Keratinocyte (primary cell): ENCODE data around the gene DNAH3. TPM values are rescaled to one million over a fixed set of nuclear protein-coding genes. Genes with fewer than 3 reads are reported as not detected.

Source experiments
- DNase-seq: peaks from one replicate; pipeline ENCODE4 v3.0.0-alpha.2; 2011; ENCODE audit warnings: low read depth, missing footprints, low spot score
- FAIRE-seq: peaks from 2 replicates; lab custom pipeline; 2011; peaks lifted over from hg19 to GRCh38; lab: Jason Lieb, UNC
- H2AFZ ChIP-seq: 2 replicates; pipeline ENCODE4 v1.6.0; 2012; ENCODE audit warnings: low read length, control low read depth, inconsistent platforms; ENCODE audit not compliant: control insufficient read depth
- H3K27ac ChIP-seq: 2 replicates; pipeline ENCODE4 v1.5.1; 2011; ENCODE audit warnings: low read length; ENCODE audit not compliant: control insufficient read depth, insufficient read depth
- H3K27me3 ChIP-seq: 3 replicates; pipeline ENCODE4 v1.6.0; 2011; ENCODE audit warnings: low read length; ENCODE audit not compliant: control insufficient read depth, insufficient read depth; ENCODE audit errors: extremely low read depth
- H3K36me3 ChIP-seq, 2 experiments: 2 replicates in 1 of 2; 3 replicates in 1 of 2; pipeline ENCODE4 v1.5.1; 2011; ENCODE audit warnings: low read length in 2 of 2, mild to moderate bottlenecking in 1 of 2; ENCODE audit not compliant: control insufficient read depth in 2 of 2, insufficient read depth in 2 of 2; ENCODE audit errors: extremely low read depth in 1 of 2
- H3K4me1 ChIP-seq: 3 replicates; pipeline ENCODE4 v1.5.1; 2011; ENCODE audit warnings: low read length; ENCODE audit not compliant: control insufficient read depth, insufficient read depth; ENCODE audit errors: extremely low read depth
- H3K4me2 ChIP-seq: 3 replicates; pipeline ENCODE4 v1.6.0; 2011; ENCODE audit warnings: low read depth, low read length; ENCODE audit not compliant: control insufficient read depth, insufficient read depth; ENCODE audit errors: extremely low read depth
- H3K4me3 ChIP-seq, 3 experiments: fragments of 200-600 bp in 1 of 3; sonication (generic) in 1 of 3; 2 replicates in 2 of 3; 3 replicates in 1 of 3; pipeline ENCODE4 v1.5.1; 2011 to 2016; ENCODE audit warnings: low read length in 3 of 3, mild to moderate bottlenecking in 3 of 3, control low read depth in 2 of 3, inconsistent platforms in 1 of 3, low read depth in 1 of 3, mixed read lengths in 1 of 3, mixed run types in 1 of 3, moderate library complexity in 1 of 3; ENCODE audit not compliant: control insufficient read depth in 2 of 3, insufficient read depth in 2 of 3; ENCODE audit errors: extremely low read depth in 1 of 3
- H3K79me2 ChIP-seq: 2 replicates; pipeline ENCODE4 v1.6.0; 2012; ENCODE audit warnings: low read length; ENCODE audit not compliant: control insufficient read depth, insufficient read depth
- H3K9ac ChIP-seq: 3 replicates; pipeline ENCODE4 v1.6.0; 2011; ENCODE audit warnings: low read length; ENCODE audit not compliant: control insufficient read depth, insufficient read depth; ENCODE audit errors: extremely low read depth
- H3K9me1 ChIP-seq: 3 replicates; pipeline ENCODE4 v1.6.0; 2011; ENCODE audit warnings: low read length; ENCODE audit not compliant: control insufficient read depth, insufficient read depth; ENCODE audit errors: extremely low read depth
- H3K9me3 ChIP-seq: 2 replicates; pipeline ENCODE4 v1.5.1; 2012; ENCODE audit warnings: low read depth, low read length; ENCODE audit not compliant: control insufficient read depth
- H4K20me1 ChIP-seq: 3 replicates; pipeline ENCODE4 v1.6.0; 2011; ENCODE audit warnings: low read length; ENCODE audit not compliant: control insufficient read depth, insufficient read depth; ENCODE audit errors: extremely low read depth
- CTCF ChIP-seq, 3 experiments: IDR thresholded peaks in 1 of 3; conservative IDR thresholded peaks in 1 of 3; optimal IDR thresholded peaks in 1 of 3; 2 replicates in 2 of 3; 3 replicates in 1 of 3; pipeline versions ENCODE3 to v1.5.1; 2011; ENCODE audit warnings: low read length in 3 of 3, mild to moderate bottlenecking in 3 of 3, moderate library complexity in 2 of 3, control low read depth in 1 of 3, inconsistent platforms in 1 of 3; ENCODE audit not compliant: insufficient read depth in 2 of 3; ENCODE audit errors: extremely low read depth in 1 of 3
- EZH2 ChIP-seq: IDR thresholded peaks from one replicate; pipeline ENCODE4 v1.6.1; 2012; ENCODE audit warnings: inconsistent platforms, mild to moderate bottlenecking, low read length, moderate library complexity
- dilution Hi-C: fragments of 300-500 bp; cut with MboI; formaldehyde crosslinking; loops from one replicate; pipeline ENCODE4 v1.7.0; 2020; ENCODE audit warnings: low sequenced_read_pairs; ENCODE audit not compliant: extremely low pct_ligation_motif_present
- polyA plus RNA-seq, 5 experiments: library from polyadenylated mRNA; depleted of rRNA in 3 of 5; stranded (reverse) in 3 of 5; stranded (forward) in 1 of 5; unstranded in 1 of 5; fragments of >200 nt; gene quantifications; 1 replicate in 1 of 5; 2 replicates in 3 of 5; 3 replicates in 1 of 5; pipeline versions ENCODE4 v1.2.1 to v1.2.3, GENCODE V29; 2011 to 2012; ENCODE audit warnings: missing spikeins in 2 of 5, low read depth in 1 of 5, low replicate concordance in 1 of 5

Gene DNAH3
- polyA plus RNA-seq, 1 donor (not counting 4 experiments of a cell fraction or from before 2014, with no cell fraction given) = 1.2 TPM

GRCh38 chr16:20957153-20957552 is 193.5 kb downstream of the DNAH3 start:
- dilution Hi-C loops = no loop called here
- H3K4me2 ChIP-seq = no peak overlapping the region
- no peaks in the 10 kb centered on the region for H3K9me3 ChIP-seq
- no peaks in the 10 kb centered on the region for H3K79me2 ChIP-seq
- DNase-seq = no peak
- H3K36me3 ChIP-seq = no peaks in the 10 kb centered on the region
- no peak for FAIRE-seq
- no peak overlapping the region for H3K27ac ChIP-seq
- H2AFZ ChIP-seq = no peak overlapping the region
- TF ChIP-seq CTCF (optimal IDR thresholded peaks at IDR 0.05 in 1 of 3, IDR thresholded peaks at IDR 0.05 in 1 of 3, conservative IDR thresholded peaks at IDR 0.05 in 1 of 3; ENCODE audit: extremely low read depth in 1 of 3, insufficient read depth in 2 of 3, low read length in 3 of 3) (no peak), EZH2 (no peak)
- H4K20me1 ChIP-seq = no peaks in the 10 kb centered on the region
- peaks cover 11% of the 10 kb centered on the region for H3K4me1 ChIP-seq
- no peaks in the 10 kb centered on the region for H3K9me1 ChIP-seq
- no peak overlapping the region for H3K9ac ChIP-seq
- no peak overlapping the region for H3K4me3 ChIP-seq
- no peaks in the 10 kb centered on the region for H3K27me3 ChIP-seq

- no peak overlapping the region for H3K9ac ChIP-seq
- no peak for DNase-seq
- dilution Hi-C loops = no loop called here
- no peaks in the 10 kb centered on the region for H4K20me1 ChIP-seq
- no peak overlapping the region for H3K4me3 ChIP-seq
- TF ChIP-seq CTCF (optimal IDR thresholded peaks at IDR 0.05 in 1 of 3, IDR thresholded peaks at IDR 0.05 in 1 of 3, conservative IDR thresholded peaks at IDR 0.05 in 1 of 3; ENCODE audit: extremely low read depth in 1 of 3, insufficient read depth in 2 of 3, low read length in 3 of 3) (no peak), EZH2 (no peak)
- H3K9me3 ChIP-seq = no peaks in the 10 kb centered on the region
- no peaks in the 10 kb centered on the region for H3K36me3 ChIP-seq
- no peak for FAIRE-seq
- peaks cover 11% of the 10 kb centered on the region for H3K4me1 ChIP-seq
- H3K27me3 ChIP-seq = no peaks in the 10 kb centered on the region
- H2AFZ ChIP-seq = no peak overlapping the region
- H3K79me2 ChIP-seq = no peaks in the 10 kb centered on the region
- no peak overlapping the region for H3K27ac ChIP-seq
- no peak overlapping the region for H3K4me2 ChIP-seq
- H3K9me1 ChIP-seq = no peaks in the 10 kb centered on the region
These were observed 194.3 kb downstream of the DNAH3 start for GRCh38 chr16:20956319-20956718.
